Measurements from ENCODE around the gene ZNF862.
A peak's percentile ranks its signal among the peaks of the same experiment; 100 is the strongest.

The ZNF862 gene

GRCh38 chr7:149859876-149860275, 21.7 kb downstream of the ZNF862 start:
- peaks cover 5% of the 10 kb centered on the region for H3K36me3 Mint-ChIP-seq (ENCODE audit: low read depth)
- peaks cover 37% of the 10 kb centered on the region for H3K4me1 Mint-ChIP-seq (ENCODE audit: low read depth)
- H3K4me3 Mint-ChIP-seq, result no peak overlapping the region
- no peaks in the 10 kb centered on the region for H3K9me3 Mint-ChIP-seq
- H3K27me3 Mint-ChIP-seq, result no peaks in the 10 kb centered on the region
- H3K27ac Mint-ChIP-seq, result no peak overlapping the region

- Mint-ChIP-seq H3K36me3 (ENCODE audit: low read depth) (peaks cover 8% of the 10 kb centered on the region), H3K4me1 (ENCODE audit: low read depth) (peaks cover 37% of the 10 kb centered on the region), H3K27ac (no peak overlapping the region), H3K4me3 (no peak overlapping the region), H3K27me3 (no peaks in the 10 kb centered on the region), H3K9me3 (no peaks in the 10 kb centered on the region)
These were observed 22.9 kb downstream of the ZNF862 start for GRCh38 chr7:149860821-149861727.

GRCh38 chr7:149861728-149862045, 23.5 kb downstream of the ZNF862 start:
- H3K4me1 Mint-ChIP-seq (ENCODE audit: low read depth), result peaks cover 37% of the 10 kb centered on the region
- no peak overlapping the region for H3K4me3 Mint-ChIP-seq
- no peaks in the 10 kb centered on the region for H3K27me3 Mint-ChIP-seq
- H3K27ac Mint-ChIP-seq, result no peak overlapping the region
- H3K9me3 Mint-ChIP-seq, result no peaks in the 10 kb centered on the region
- peaks cover 8% of the 10 kb centered on the region for H3K36me3 Mint-ChIP-seq (ENCODE audit: low read depth)

GRCh38 chr7:149862156-149862555, 24.0 kb downstream of the ZNF862 start:
- H3K36me3 Mint-ChIP-seq (ENCODE audit: low read depth), result peaks cover 8% of the 10 kb centered on the region
- H3K4me3 Mint-ChIP-seq, result no peak overlapping the region
- H3K4me1 Mint-ChIP-seq (ENCODE audit: low read depth), result peaks cover 37% of the 10 kb centered on the region
- H3K9me3 Mint-ChIP-seq, result no peaks in the 10 kb centered on the region
- H3K27me3 Mint-ChIP-seq, result no peaks in the 10 kb centered on the region
- no peak overlapping the region for H3K27ac Mint-ChIP-seq

GRCh38 chr7:149863500-149863899, 25.3 kb downstream of the ZNF862 start:
- Mint-ChIP-seq H3K27me3 (no peaks in the 10 kb centered on the region), H3K9me3 (no peaks in the 10 kb centered on the region), H3K27ac (no peak overlapping the region), H3K4me1 (ENCODE audit: low read depth) (peaks cover 46% of the 10 kb centered on the region), H3K36me3 (ENCODE audit: low read depth) (peaks cover 8% of the 10 kb centered on the region), H3K4me3 (no peak overlapping the region)

GRCh38 chr7:149864023-149864422, 25.8 kb downstream of the ZNF862 start:
- Mint-ChIP-seq H3K27me3 (no peaks in the 10 kb centered on the region), H3K4me3 (no peak overlapping the region), H3K36me3 (ENCODE audit: low read depth) (peaks cover 8% of the 10 kb centered on the region), H3K4me1 (ENCODE audit: low read depth) (peaks cover 51% of the 10 kb centered on the region), H3K9me3 (no peaks in the 10 kb centered on the region), H3K27ac (no peak overlapping the region)

- H3K4me1 Mint-ChIP-seq (ENCODE audit: low read depth), result peaks cover 58% of the 10 kb centered on the region
- peaks cover 7% of the 10 kb centered on the region for H3K36me3 Mint-ChIP-seq (ENCODE audit: low read depth)
- no peaks in the 10 kb centered on the region for H3K27me3 Mint-ChIP-seq
- peak overlapping the region; percentile 85 for H3K27ac Mint-ChIP-seq
- H3K4me3 Mint-ChIP-seq, result no peak overlapping the region
- no peaks in the 10 kb centered on the region for H3K9me3 Mint-ChIP-seq
These were observed 26.6 kb downstream of the ZNF862 start for GRCh38 chr7:149864751-149865150.

GRCh38 chr7:149865437-149865836, 27.3 kb downstream of the ZNF862 start:
- peak overlapping the region; percentile 3 for H3K4me3 Mint-ChIP-seq
- peak overlapping the region; percentile 85 for H3K27ac Mint-ChIP-seq
- no peaks in the 10 kb centered on the region for H3K9me3 Mint-ChIP-seq
- H3K27me3 Mint-ChIP-seq, result no peaks in the 10 kb centered on the region
- peaks cover 65% of the 10 kb centered on the region for H3K4me1 Mint-ChIP-seq (ENCODE audit: low read depth)
- H3K36me3 Mint-ChIP-seq (ENCODE audit: low read depth), result peaks cover 8% of the 10 kb centered on the region

- Mint-ChIP-seq H3K9me3 (no peaks in the 10 kb centered on the region), H3K4me3 (peak overlapping the region; percentile 3), H3K36me3 (ENCODE audit: low read depth) (peaks cover 8% of the 10 kb centered on the region), H3K27me3 (no peaks in the 10 kb centered on the region), H3K27ac (peak overlapping the region; percentile 86), H3K4me1 (ENCODE audit: low read depth) (peaks cover 73% of the 10 kb centered on the region)
These were observed 28.1 kb downstream of the ZNF862 start for GRCh38 chr7:149866139-149866778.

- H3K27me3 Mint-ChIP-seq, result no peaks in the 10 kb centered on the region
- H3K27ac Mint-ChIP-seq, result peak overlapping the region; percentile 63
- H3K9me3 Mint-ChIP-seq, result no peaks in the 10 kb centered on the region
- H3K4me3 Mint-ChIP-seq, result no peak overlapping the region
- H3K36me3 Mint-ChIP-seq (ENCODE audit: low read depth), result peaks cover 12% of the 10 kb centered on the region
- H3K4me1 Mint-ChIP-seq (ENCODE audit: low read depth), result peaks cover 80% of the 10 kb centered on the region
These were observed 28.7 kb downstream of the ZNF862 start for GRCh38 chr7:149866779-149867447.

GRCh38 chr7:149867762-149868622, 29.8 kb downstream of the ZNF862 start:
- Mint-ChIP-seq H3K27ac (peak overlapping the region; percentile 70), H3K27me3 (no peaks in the 10 kb centered on the region), H3K36me3 (ENCODE audit: low read depth) (peaks cover 12% of the 10 kb centered on the region), H3K9me3 (no peaks in the 10 kb centered on the region), H3K4me3 (no peak overlapping the region), H3K4me1 (ENCODE audit: low read depth) (peaks cover 87% of the 10 kb centered on the region)

- Mint-ChIP-seq H3K27ac (peak overlapping the region; percentile 70), H3K9me3 (no peaks in the 10 kb centered on the region), H3K4me3 (no peak overlapping the region)
These were observed 30.6 kb downstream of the ZNF862 start for GRCh38 chr7:149868623-149869290.

GRCh38 chr7:149869291-149869650, 31.1 kb downstream of the ZNF862 start:
- H3K36me3 Mint-ChIP-seq (ENCODE audit: low read depth), result peaks cover 12% of the 10 kb centered on the region
- H3K27me3 Mint-ChIP-seq, result no peaks in the 10 kb centered on the region
- peaks cover 88% of the 10 kb centered on the region for H3K4me1 Mint-ChIP-seq (ENCODE audit: low read depth)
- no peaks in the 10 kb centered on the region for H3K9me3 Mint-ChIP-seq
- H3K27ac Mint-ChIP-seq, result peak overlapping the region; percentile 84
- H3K4me3 Mint-ChIP-seq, result peak overlapping the region; percentile 67

More at GRCh38 chr7:149868623-149869290, 30.6 kb downstream of the ZNF862 start:
- Mint-ChIP-seq H3K27me3 (no peaks in the 10 kb centered on the region), H3K36me3 (ENCODE audit: low read depth) (peaks cover 12% of the 10 kb centered on the region), H3K4me1 (ENCODE audit: low read depth) (peaks cover 88% of the 10 kb centered on the region)

GRCh38 chr7:149869867-149870266, 31.7 kb downstream of the ZNF862 start:
- H3K36me3 Mint-ChIP-seq (ENCODE audit: low read depth), result peaks cover 12% of the 10 kb centered on the region
- H3K4me1 Mint-ChIP-seq (ENCODE audit: low read depth), result peaks cover 90% of the 10 kb centered on the region
- H3K27ac Mint-ChIP-seq, result peak overlapping the region; percentile 84
- H3K9me3 Mint-ChIP-seq, result no peaks in the 10 kb centered on the region
- H3K27me3 Mint-ChIP-seq, result no peaks in the 10 kb centered on the region
- peak overlapping the region; percentile 67 for H3K4me3 Mint-ChIP-seq
